ENCODE data around the gene CNOT9. TPM values are rescaled to one million over a fixed set of nuclear protein-coding genes. Genes with fewer than 3 reads are reported as not detected.
"Not testable (repeated sequence)": the region's sequence is repeated elsewhere in the genome, so short reads cannot be mapped to it uniquely, and the experiment has no call there.

CNOT9 gene
- total and polyA plus RNA-seq, 2 of the 13 experiments (the other 11 are each of a cell fraction or from before 2014, with no cell fraction given) = 82.6 to 92.4 TPM

- no TSS peak for BruUV-seq (replicated peaks)
- ChIA-PET POLR2A (no interaction called here), CTCF (ENCODE audit: low intra/inter-chr PET ratio, low total read pairs) (no interaction called here)
- intact Hi-C loops (cut with micrococcal nuclease; ENCODE audit: unreplicated experiment) = no loop called here
- no peak for TF ChIP-seq ZBTB10 (CRISPR knock-in tag; IDR thresholded peaks at IDR 0.05; ENCODE audit: borderline replicate concordance)
- no peak for TF ChIP-seq PHB2 (IDR thresholded peaks at IDR 0.05; ENCODE audit: partially characterized antibody)
- TF ChIP-seq ZNF225 (CRISPR knock-in tag; IDR thresholded peaks at IDR 0.05) = no peak
- no peak for TF ChIP-seq MTF2 (CRISPR knock-in tag; IDR thresholded peaks at IDR 0.05; ENCODE audit: borderline replicate concordance)
- Histone ChIP-seq H3K9me3 (ENCODE audit: low read length) (no peaks in the 10 kb centered on the region), H3K27me3 (ENCODE audit: control insufficient read depth in 1 of 2, insufficient read depth in 2 of 2, low read length in 2 of 2) (no peaks in the 10 kb centered on the region), H2AFZ (ENCODE audit: low read length) (no peak overlapping the region), H3K27ac (ENCODE audit: extremely low read length, insufficient read depth, low read length) (no peak overlapping the region), H4K20me1 (ENCODE audit: insufficient read depth, low read length) (no peaks in the 10 kb centered on the region), H3K4me2 (ENCODE audit: low read depth, low read length) (no peak overlapping the region), H3K4me1 (ENCODE audit: insufficient read depth, low read length) (no peaks in the 10 kb centered on the region), H3K4me3 (replicated peaks in 1 of 3; ENCODE audit: insufficient read depth in 1 of 3, low read depth in 2 of 3, low read length in 3 of 3) (no peak overlapping the region), H3K9ac (ENCODE audit: insufficient read depth, low read depth, low read length) (no peak overlapping the region), H3K79me2 (ENCODE audit: insufficient read depth, low read length) (no peaks in the 10 kb centered on the region), H3K36me3 (replicated peaks in 1 of 2; ENCODE audit: control insufficient read depth in 1 of 2, insufficient read depth in 2 of 2, low read length in 2 of 2) (peaks cover 11 to 77% of the 10 kb centered on the region in 2 experiments)
- ATAC-seq (no peak), DNase-seq (ENCODE audit: low spot score) (no peak), FAIRE-seq (no peak)
- in situ Hi-C loops (cut with HindIII; ENCODE audit: extremely low pct_ligation_motif_present, low pct_unique_long_range_greater_than_20kb) = no loop called here
Observed at GRCh38 chr2:218547978-218548377, 20.7 kb upstream of the CNOT9 start.

- BruUV-seq (replicated peaks); CTCF ChIA-PET (ENCODE audit: low intra/inter-chr PET ratio, low total read pairs); H4K20me1 ChIP-seq (ENCODE audit: insufficient read depth, low read length); H3K4me2 ChIP-seq (ENCODE audit: low read depth, low read length); intact Hi-C loops (cut with micrococcal nuclease; ENCODE audit: unreplicated experiment); H2AFZ ChIP-seq (ENCODE audit: low read length); H3K27me3 ChIP-seq (ENCODE audit: control insufficient read depth in 1 of 2, insufficient read depth in 2 of 2, low read length in 2 of 2); H3K4me1 ChIP-seq (ENCODE audit: insufficient read depth, low read length); POLR2A ChIA-PET; FAIRE-seq; H3K4me3 ChIP-seq (replicated peaks in 1 of 3; ENCODE audit: insufficient read depth in 1 of 3, low read depth in 2 of 3, low read length in 3 of 3); H3K9ac ChIP-seq (ENCODE audit: insufficient read depth, low read depth, low read length); DNase-seq (ENCODE audit: low spot score); ATAC-seq; H3K9me3 ChIP-seq (ENCODE audit: low read length); H3K27ac ChIP-seq (ENCODE audit: extremely low read length, insufficient read depth, low read length); H3K79me2 ChIP-seq (ENCODE audit: insufficient read depth, low read length); in situ Hi-C loops (cut with HindIII; ENCODE audit: extremely low pct_ligation_motif_present, low pct_unique_long_range_greater_than_20kb): not testable (repeated sequence)
- WGBS (ENCODE audit: low lambda C conversion rate) = 96% methylated on average over 3 of the region's 3 CpGs
- peaks cover 12 to 77% of the 10 kb centered on the region in 2 experiments for H3K36me3 ChIP-seq (replicated peaks in 1 of 2; ENCODE audit: control insufficient read depth in 1 of 2, insufficient read depth in 2 of 2, low read length in 2 of 2)
Observed at GRCh38 chr2:218554225-218554624, 14.4 kb upstream of the CNOT9 start.

Measured in HepG2 (cell line).